NCI-H526 treated with DMSO at 0.1 percent for 48 hours (cell line): ENCODE measurements around the gene KLK10.
"Not testable (repeated sequence)": the region's sequence is repeated elsewhere in the genome, so short reads cannot be mapped to it uniquely, and the experiment has no call there.

ENCODE experiments used
- DNase-seq: peaks from one replicate; lab custom pipeline; 2025; lab: John Stamatoyannopoulos, UW

Gene KLK10

DNA sequence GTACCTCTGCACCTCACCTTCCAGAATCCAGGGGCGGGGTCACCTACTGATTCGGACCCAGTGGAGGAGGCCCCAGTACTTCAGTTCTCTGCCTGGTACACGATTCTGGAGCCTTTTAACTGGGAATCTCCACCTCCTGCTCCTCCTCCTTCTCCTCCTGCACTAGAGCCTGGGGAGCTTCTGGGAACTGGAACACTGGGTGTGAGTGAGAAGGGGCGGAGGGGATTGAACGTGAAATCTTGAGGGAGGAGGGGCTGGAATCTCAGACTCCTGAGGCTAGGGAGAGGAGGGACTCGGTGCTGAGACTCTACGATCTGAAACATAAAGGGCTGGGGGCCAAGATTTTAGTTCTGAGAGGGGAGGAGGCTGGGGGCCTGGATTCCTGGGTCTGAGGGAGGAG, 18.0 kb downstream of the KLK10 start, which contains the start of gene KLK8:
KLK8 (minus strand) TSS at position 90 of the 400 bp plus-strand sequence. CDS start 437 bp downstream, outside the sequence.
- no peak for DNase-seq

DNA sequence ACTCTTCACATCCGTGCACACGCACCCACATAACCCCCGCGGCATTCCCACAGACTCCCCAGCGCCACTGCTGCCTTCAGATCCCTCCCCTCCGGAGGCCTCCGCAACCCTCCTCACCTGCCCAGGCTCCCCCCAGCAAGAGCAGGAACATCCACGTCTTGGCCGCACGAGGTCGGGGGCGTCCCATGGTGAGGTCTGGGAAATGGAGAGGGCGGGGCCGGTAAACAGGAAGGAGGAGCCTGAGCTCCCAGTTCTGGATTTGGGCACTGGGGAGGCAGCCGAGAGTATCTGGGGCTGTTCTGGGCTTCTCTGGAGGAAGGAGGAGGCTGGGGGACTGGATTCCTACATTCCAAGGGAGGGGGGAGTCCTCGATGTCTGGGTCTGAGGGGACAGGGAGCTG, 18.5 kb downstream of the KLK10 start:
- DNase-seq, result no peak

DNA sequence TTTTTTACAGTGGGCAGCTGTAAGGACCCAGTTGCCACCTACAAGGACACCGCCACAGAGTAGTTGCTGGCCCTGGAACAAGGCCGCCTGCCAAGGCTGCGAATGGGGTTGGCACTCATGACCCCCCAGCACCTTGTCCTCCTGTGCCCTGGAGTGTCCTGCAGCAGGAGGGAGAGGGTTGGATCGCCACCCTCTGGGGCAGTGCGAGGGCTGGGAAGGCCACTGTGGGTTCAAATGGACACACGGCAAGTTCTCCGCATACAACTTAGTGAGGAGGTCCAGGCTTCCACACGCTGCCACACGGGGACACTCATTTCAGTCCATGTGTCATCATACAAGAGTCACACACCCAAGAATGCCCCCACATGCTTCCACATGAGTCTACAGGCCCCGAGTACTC, 19.1 kb downstream of the KLK10 start:
- DNase-seq, result no peak

DNA sequence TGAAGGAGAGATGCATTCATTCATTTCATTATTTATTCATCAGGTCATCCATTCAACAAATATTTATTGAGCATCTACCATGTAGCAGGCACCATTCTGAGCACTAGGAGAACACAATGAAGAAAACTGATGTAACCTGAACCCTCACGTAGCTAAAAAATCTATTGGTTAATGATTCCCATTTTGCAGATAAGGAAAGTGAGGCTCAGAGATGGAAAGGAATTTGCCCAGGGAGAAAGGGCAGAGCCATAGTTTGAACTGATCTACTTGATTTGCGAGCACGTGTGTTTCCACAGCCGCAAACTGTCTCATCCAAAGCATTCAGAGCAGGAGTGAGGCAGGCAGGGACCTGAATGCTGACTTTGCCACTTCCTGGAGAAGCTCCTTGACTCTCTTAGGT, 20.8 kb downstream of the KLK10 start:
- no peak for DNase-seq

DNA sequence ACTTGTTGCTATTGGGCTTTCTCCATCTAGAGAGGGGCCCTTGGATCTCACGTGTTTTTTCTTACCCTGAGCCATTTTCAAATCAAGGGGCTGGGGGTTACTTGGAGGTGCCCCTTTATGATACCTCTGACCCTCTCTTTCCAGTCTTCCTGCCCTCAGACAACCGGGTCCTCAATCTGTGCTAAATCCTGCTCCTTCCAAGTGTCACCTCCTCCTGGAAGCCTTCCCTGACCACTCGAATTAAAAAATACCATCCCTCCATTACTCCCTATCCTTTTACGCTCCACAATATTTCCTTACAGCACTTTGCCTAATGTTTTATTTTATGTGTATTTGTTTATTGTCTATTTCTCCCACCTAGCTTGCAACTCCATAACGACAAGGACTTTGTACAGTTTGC, 21.4 kb downstream of the KLK10 start:
- no peak for DNase-seq

DNA sequence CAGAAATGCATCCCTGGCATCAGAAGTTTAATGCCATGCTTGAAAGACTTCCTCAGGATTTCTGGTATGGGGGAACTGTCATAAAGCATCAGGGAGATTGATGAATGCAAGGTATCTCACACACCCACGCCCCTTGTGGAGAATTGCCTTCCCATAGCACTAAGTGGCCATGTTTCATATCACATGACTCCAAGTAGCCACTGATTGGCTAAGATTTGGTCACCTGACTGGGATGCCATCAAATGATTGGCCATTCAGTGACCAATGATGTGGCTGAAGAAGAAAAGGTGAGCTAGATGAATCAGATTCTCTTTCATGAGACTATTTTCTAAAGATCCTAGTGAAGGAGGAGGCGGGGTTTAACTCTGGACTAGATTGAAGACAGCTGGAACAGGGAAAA, 25.4 kb downstream of the KLK10 start:
- DNase-seq, result no peak

DNA sequence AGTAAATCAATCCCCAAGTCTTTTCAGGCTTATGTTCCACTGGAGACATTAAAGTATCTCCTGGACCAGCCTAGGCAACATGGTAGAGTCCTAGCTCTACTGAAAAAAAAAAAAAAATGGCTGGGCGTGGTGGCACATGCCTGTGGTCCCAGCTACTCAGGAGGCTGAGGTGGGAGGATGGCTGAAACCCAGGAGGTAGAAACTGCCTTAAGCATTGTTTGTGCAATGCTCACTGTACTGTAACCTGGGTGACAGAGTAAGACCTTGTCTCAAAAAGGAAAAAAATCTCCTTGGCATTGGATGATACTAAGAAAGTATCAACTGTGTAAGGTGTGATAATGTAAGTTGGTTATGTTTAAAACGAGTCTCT, 26.9 kb downstream of the KLK10 start:
- DNase-seq, result no peak

DNA sequence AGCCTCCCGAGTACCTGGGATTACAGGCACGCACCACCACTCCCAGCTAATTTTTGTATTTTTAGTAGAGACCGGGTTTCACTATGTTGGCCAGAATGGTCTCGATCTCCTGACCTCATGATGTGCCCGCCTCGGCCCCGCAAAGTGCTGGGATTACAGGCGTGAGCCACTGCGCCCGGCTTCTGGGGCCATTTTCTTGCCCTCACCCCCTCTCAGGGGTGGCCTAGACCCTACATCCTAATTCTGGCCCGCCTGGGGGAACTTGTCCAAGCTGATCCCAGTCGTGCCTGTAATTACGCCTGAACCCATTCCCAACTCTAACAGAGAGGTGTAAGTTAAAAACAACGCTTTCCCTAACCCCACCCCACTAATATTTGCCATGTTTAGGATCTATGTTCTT, 35.1 kb downstream of the KLK10 start:
- DNase-seq, result not testable (repeated sequence)

DNA sequence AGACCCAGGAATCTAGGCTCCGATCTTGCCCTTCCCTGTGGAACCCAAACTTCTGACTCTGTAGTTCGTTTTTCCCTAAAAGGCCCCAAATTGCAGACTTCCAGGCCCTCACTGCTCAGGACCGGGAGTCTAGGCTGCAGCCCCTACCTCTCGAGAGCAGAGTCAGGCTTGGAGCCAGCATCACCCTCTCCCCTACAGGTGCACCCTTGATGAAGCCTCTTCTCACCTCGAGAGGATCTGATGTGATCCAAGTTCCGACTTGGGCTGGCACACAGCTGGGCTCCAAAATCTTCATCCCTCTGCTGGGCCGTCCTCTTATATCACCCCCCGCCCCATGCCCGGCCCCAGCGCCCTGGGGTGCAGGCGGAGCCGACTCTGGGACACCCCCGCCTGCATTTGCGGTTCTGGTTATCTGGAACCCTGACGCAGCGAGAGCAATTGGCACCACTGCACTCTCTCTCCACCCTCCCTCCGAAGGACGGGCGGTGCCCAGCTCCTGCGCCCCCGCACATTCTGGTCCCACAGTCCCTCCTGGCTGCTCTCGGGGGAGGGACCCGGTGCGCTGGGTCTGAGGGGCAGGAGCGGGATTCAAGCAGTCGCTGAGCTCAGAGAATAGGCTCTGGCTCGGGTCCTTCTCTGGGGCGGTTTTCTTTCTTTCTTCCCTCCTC, 35.8 kb downstream of the KLK10 start, which contains the start of gene KLK7:
KLK7 (minus strand) TSS at position 293 of the 668 bp plus-strand sequence. CDS start 1,518 bp downstream, outside the sequence.
- DNase-seq, result no peak

DNA sequence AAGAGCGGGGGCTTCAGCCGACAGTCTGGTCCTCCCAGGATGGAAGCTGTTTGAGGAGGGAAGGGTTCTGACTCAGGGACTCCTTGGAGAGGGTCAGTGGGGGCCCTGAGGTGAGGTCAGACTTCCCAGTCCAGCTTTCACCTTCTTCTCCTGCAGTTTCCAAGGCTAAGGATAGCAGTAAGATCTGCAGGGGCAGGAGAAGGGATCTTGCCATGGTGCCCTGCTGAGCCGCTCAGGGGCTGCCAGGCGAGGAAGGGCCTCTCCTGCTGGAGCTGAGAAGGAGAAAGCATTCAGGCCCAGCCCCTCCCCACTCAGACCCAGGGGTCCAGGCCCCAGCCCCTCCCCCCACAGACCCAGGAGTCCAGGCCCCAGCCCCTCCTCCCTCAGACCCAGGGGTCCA, 37.3 kb downstream of the KLK10 start:
- DNase-seq, result no peak

DNA sequence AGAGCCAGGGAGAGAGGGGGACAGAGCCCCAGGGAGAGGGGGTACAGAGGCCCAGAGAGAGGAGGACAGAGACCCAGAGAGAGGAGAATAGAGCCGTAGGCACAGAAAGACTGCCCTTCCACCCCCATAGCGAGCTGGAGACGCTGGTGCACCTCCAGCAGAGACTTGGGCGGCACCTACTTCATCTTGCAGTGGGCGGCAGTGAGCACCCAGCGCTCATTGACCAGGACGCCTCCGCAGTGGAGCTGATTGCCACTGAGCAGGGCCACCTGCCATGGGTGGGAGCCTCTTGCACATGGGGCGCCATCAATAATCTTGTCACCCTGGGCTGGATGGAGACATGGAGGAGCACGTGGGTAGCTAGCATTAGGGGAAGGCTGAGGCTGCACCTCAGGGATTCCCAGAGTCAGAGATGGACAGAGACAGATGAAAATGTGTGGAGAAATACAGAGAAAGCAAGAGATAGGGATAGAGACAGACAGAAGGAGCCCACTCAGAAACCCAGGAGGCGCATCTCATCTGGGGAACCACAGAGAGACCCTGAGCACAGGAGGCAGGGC, 37.8 kb downstream of the KLK10 start:
- no peak for DNase-seq

DNA sequence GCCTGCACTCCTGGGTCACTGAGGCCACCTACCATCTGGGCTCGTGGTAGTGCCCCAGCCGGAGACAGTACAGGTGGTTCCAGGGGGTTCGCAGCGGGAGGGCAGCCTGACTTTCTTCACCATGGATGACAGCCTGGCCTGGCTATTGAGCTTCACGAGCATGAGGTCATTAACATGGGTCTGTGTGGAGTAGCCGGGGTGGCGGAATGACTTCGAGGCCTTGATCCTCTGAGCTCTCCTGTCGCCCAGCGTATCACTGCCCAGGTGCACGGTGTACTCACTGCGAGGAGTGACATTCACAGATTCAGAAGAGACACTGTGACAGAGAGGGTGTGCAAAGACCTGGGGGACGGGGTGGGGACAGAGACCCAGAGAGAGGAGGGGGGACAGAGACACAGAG, 39.3 kb downstream of the KLK10 start:
- no peak for DNase-seq

DNA sequence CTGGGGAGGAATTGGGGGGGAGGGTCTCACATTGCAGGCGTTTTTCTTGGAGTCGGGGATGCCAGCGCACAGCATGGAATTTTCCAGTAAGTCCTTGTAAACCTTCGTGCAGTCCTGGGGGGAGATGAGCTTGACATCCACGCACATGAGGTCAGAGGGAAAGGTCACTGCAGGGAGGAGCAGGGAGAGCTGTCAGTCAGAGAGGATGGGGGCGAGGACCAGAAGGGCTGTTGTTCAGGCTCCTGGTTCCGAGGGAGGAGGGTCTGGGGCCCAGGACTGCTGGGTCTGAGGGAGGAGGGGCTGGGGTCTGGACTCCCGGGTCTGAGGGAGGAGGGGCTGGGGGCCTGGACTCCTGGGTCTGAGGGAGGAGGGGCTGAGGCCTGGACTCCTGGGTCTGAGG, 39.8 kb downstream of the KLK10 start:
- DNase-seq, result no peak

DNA sequence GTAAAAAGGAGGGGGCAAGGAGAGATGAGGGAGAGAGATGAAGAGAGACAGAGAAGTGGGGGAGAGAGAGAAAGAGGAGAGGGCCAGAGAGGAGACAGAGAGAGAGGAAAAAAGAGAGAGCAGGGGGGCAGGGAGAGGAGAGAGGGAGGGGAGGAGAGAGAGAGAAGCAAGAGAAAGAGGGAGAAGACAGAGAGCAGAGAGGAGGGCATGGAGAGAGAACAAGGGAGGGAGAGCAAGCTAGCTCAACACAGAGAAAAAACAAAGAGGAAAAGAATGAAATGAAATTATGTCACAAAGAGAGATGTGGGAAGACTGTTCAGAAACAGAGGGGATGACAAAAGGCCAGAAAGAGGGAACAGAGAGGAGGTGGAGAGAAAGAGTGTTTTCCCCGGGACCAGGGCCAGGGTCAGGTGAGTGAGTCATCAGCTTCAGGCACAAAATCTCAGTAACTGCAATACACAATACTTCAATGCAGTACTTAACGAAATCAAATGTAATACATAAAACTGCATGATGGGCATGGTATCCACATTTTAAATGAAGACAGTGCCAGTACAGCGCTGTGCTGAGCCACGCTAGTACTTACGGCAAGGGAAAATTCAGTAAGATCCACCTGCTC, 40.6 kb downstream of the KLK10 start:
- DNase-seq, result no peak

DNA sequence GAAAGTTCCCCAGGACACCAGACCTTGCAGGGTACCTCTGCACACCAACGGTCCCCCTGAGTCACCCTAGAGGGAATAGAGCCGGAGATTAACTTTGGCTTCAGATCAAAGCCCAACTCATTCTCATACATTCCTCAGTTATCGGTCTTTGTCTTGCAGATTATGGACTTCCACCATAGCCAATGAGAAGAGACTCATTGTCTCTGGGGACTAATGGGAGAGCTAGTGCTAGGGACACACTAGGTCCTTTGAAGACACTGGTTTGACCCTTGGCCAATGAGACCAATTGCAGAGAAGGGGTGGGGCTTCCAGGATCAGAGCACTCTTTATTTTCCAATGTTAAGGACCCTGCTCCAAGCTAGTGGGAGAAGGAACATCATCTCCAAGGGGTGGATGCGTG, 41.9 kb downstream of the KLK10 start:
- DNase-seq, result no peak

DNA sequence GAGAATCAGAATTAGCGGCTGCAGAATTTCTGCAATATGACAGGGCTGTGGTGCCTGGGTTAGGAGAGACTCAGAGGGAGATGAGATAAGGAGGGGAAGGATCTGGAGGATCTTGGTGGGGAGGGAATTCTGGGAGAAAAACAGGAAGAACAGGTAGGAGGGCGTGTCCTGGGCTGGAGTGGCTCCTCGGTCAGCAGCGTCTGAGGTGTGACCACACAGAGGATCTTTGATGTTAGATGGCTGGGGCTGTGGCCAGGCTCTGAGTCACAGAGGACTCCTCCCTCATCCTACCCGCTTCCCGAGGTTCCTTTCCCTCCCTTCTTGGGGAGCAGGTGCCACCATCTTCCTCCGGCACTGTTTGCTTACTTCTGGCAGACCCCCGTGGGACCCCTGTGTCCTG, 43.7 kb downstream of the KLK10 start:
- DNase-seq, result no peak

DNA sequence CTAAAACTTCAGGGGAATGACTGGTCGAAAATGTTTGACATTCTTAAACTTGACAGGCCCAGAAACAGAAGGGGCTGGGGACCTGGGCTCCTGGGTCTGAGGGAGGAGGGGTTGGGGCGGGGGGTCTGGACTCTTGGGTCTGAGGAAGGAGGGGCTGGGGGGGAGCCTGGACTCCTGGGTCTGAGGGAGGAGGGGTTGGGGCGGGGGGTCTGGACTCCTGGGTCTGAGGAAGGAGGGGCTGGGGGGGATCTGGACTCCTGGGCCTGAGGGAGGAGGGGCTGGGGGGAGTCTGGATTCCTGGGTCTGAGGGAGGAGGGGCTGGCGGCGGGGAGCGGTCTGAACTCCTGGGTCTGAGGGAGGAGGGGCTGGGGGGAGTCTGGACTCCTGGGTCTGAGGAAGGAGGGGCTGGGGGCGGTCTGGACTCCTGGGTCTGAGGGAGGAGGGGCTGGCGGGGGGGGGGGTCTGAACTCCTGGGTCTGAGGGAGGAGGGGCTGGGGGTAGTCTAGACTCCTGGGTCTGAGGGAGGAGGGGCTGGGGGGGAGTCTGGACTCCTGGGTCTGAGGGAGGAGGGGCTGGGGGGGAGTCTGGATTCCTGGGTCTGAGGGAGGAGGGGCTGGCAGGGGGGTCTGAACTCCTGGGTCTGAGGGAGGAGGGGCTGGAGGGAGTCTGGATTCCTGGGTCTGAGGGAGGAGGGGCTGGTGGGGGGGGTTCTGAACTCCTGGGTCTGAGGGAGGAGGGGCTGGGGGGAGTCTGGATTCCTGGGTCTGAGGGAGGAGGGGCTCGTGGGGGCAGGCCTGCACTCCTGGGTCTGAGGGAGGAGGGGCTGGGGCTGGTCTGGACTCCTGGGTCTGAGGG, 44.6 kb downstream of the KLK10 start:
- DNase-seq, result no peak

DNA sequence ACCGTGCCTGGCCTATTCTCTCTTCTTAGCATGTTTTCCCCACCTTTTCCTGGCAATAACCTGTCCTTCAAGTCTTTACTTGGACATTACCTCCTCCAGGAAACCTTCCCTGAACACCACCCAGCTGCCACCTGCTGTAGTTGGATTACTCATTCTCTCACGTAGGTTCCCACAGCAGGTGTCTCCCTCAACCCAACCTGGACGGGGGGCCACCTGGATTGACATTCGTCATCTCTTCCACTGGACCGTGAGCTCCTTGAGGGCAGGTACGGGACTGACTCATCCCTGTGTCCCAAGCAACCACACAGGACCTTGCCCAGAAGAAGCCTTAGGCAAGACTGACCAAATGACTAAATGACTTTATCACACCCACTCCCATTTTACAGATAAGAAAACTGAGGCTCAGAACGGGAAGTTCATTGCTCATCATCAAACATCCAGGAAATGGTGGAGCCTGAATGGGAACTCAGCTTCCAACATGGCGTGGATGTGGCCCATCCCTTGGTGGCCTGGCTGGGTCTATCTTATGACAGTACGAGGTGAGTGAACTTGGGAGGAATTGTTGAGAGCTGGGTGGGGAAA, 46.6 kb downstream of the KLK10 start:
- DNase-seq, result no peak

DNA sequence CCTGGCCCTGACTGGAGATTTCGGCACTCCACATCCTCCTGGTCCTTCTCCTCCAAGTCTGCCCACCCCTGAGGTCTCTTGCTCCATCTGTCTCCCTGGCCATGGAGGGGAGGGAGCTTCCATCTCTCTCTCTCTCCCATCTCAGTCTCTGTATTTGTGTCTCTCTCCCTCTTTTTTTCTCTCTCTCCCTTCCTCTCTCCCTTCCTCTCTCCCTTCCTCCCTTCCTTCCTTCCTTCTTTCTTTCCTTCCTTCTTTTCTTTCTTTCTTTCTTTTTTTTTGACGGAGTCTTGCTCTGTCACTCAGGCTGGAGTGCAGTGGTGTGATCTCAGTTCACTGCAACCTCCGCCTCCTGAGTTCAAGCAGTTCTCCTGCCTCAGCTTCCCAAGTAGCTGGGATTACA, 49.7 kb downstream of the KLK10 start:
- not testable (repeated sequence) for DNase-seq

DNA sequence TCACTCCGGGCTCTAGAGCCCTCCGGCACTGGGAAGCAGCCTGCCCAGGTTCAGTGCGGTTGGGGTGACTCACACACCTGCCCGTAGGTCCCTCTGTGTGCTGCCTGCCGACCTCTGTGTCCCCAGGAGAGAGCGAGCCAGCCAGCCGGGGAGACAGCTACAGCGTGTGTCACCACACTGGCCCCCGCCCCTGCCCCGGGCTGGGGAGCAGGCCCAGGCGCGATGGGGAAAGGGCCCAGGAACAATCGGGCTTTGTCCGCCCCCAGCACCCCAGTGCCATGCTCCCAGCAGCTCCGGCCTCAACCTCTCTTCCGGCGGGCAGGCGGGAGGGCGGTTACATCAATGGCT, 50.1 kb downstream of the KLK10 start, which contains the start of gene KLK6:
KLK6 (minus strand) TSS at position 179 of the 348 bp plus-strand sequence. CDS start 1,487 bp downstream, outside the sequence.
- DNase-seq, result no peak

DNA sequence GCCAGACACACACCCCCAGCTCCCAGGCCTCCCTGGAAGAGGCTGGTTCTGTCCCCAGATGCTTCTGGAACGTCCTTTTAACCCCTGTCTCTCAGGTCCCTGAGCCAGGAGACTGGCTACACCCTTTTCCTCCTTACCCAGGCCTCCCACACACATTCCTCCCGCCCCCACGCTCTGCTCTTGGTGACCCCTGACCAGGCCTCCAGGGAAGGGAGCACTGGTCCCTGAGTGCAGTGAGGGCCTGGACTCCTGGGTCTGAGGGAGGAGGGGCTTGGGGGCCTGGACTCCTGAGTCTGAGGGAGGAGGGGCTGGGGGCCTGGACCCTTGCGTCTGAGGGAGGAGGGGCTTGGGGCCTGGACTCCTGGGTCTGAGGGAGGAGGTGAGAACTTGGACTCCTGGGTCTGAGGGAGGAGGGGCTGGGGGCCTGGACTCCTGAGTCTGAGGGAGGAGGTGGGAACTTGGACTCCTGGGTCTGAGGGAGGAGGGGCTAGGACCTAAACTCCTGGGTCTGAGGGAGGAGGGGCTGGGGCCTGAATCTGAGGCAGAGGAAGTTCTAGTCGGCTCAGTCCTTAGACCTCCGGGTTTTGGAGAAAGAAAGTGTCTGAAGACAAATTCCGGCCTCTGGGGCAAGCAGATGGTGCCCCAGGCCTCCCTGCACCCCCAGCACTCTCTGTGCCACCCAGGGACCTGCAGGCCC, 50.6 kb downstream of the KLK10 start:
- DNase-seq, result no peak
